Activated naive CD8-positive, alpha-beta T cell treated with anti-CD3 and anti-CD28 coated beads for 36 hours (primary cell): ENCODE measurements around the gene AGK. TPM values are rescaled to one million over a fixed set of nuclear protein-coding genes. Genes with fewer than 3 reads are reported as not detected.

ENCODE experiments used
- DNase-seq: peaks from one replicate; pipeline ENCODE4 v3.0.0; 2021
- H3K27ac Mint-ChIP-seq: one replicate; pipeline ENCODE4 v1.8.0; 2022; ENCODE audit warnings: mild to moderate bottlenecking, moderate library complexity, mixed read lengths
- H3K27me3 Mint-ChIP-seq: one replicate; pipeline ENCODE4 v1.8.0; 2022; ENCODE audit warnings: mild to moderate bottlenecking, mixed read lengths
- H3K36me3 Mint-ChIP-seq: one replicate; pipeline ENCODE4 v1.8.0; 2021; ENCODE audit warnings: mild to moderate bottlenecking, mixed read lengths
- H3K4me1 Mint-ChIP-seq: one replicate; pipeline ENCODE4 v1.8.0; 2021; ENCODE audit warnings: mixed read lengths
- H3K4me3 Mint-ChIP-seq: one replicate; pipeline ENCODE4 v1.8.0; 2022; ENCODE audit warnings: mild to moderate bottlenecking, moderate library complexity, mixed read lengths
- H3K9me3 Mint-ChIP-seq: one replicate; pipeline ENCODE4 v1.8.0; 2022; ENCODE audit warnings: mixed read lengths
- total RNA-seq, 2 experiments: library from RNA; stranded (reverse); gene quantifications; one replicate each; pipeline ENCODE4 v1.2.3, GENCODE V29; 2021

Gene AGK
- total RNA-seq, 2 experiments from 2014 or later, result 86.0 to 87.4 TPM

- Mint-ChIP-seq H3K27ac (peak overlapping the region; percentile 1), H3K4me3 (no peak overlapping the region), H3K36me3 (peaks cover 9% of the 10 kb centered on the region), H3K4me1 (peaks cover 8% of the 10 kb centered on the region), H3K27me3 (no peaks in the 10 kb centered on the region), H3K9me3 (no peaks in the 10 kb centered on the region)
- no peak for DNase-seq
Measured at GRCh38 chr7:141660259-141660658, 109.0 kb downstream of the AGK start.

DNA sequence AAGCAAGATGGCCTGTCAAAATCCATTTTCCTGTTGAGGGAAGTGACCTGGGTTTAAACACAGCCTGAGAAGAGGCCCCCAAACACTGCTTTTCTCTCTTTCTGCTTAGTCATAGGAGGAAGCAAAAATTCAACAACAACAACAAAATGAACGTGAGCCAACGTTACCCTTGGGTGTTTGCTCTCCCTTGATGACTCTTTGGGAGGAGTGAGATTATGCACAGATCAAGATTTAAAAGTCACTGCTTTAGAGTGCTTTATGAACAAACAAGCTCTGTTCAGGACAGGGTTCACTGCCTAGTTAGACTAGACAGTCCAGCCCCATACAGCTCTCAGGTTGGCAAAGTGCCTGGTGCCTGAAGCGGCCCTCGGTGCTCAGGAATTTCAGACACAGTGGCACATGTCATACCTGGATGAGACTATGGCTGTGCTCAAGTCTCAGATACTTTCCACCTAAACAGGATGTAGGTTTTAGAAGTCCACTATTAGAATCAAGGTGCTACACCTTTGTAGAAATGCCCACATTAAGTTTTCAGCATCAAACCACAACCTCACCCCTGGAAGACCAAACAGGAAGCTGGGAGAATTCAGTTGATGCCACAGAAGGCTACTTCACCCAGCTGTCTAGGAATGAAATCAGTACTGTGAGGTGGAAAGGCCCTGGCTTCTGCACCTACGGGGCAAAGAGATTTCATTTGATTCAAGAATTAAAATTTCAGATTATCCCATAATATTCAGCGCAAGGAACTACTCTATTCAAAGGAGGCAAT is 112.1 kb downstream of the AGK start:
- Mint-ChIP-seq H3K27ac (peak overlapping the region; percentile 66), H3K4me3 (no peak overlapping the region), H3K9me3 (no peaks in the 10 kb centered on the region), H3K27me3 (no peaks in the 10 kb centered on the region), H3K36me3 (peaks cover 12% of the 10 kb centered on the region), H3K4me1 (peaks cover 8% of the 10 kb centered on the region)
- DNase-seq, result no peak

DNA sequence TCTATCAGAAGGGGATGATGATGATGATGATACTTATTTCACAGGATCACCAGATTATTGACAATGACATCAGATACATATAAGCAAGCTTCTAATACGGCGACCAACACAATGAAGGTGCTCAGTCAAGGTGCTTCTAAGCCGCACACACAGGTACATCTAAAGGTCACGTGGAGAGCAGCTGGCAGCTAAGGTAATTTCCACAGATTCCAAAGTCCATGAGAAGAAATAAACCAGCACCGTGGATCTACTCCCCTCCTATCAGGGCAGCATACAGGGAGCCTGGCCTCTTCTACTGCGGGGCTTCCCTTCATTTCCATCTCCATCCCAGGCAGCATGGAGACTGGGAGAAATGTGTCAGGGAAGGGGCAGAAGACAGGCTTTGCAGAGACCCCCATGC is 113.2 kb downstream of the AGK start:
- Mint-ChIP-seq H3K4me3 (no peak overlapping the region), H3K4me1 (peaks cover 8% of the 10 kb centered on the region), H3K36me3 (peaks cover 12% of the 10 kb centered on the region), H3K27ac (no peak overlapping the region), H3K9me3 (no peaks in the 10 kb centered on the region), H3K27me3 (no peaks in the 10 kb centered on the region)
- DNase-seq, result no peak

DNA sequence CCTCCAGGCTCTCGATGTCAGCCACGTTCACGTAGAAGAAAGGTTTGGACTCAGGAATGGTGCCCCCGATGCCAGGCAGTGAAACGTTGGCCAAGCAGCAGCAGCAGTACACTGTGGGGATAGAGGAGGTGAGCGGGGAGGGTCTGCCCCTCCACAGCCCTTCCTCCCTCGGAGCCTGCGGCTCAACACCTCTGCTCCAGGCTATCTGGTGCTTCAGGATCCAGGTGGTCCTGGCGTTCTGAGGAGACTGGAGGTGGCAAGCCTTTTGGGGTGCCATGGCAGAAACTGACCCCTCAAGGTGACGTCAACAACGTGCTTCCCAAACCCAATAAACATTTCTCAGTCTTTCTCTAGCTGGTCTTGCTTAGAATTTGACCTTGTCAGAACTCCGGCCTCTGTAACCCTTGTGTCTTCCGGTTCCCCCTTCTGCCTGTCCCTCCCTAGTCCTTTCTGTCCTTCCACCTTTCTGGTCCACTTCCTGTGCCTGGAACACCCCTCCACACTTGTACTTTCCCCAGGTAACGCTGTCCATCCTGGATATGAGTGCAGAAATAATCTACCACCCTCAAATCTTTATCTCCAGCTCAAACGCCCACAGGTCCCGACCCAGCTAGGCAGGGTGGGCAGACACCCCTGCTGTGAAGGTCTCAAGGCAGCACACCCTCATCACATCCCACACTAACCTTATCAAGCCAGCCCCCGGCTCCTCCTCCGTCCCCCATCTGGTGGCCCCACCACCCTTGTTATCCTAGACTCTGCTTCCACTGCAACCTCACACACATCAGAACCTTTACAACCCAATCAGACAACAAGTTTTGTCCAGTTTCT is 114.2 kb downstream of the AGK start:
- peaks cover 8% of the 10 kb centered on the region for H3K4me1 Mint-ChIP-seq

GRCh38 chr7:141666071-141666470 is 114.9 kb downstream of the AGK start:
- no peak for DNase-seq
- no peak overlapping the region for H3K4me3 Mint-ChIP-seq
- H3K9me3 Mint-ChIP-seq, result no peaks in the 10 kb centered on the region
- peak overlapping the region; percentile 27 for H3K27ac Mint-ChIP-seq
- peaks cover 8% of the 10 kb centered on the region for H3K4me1 Mint-ChIP-seq
- H3K27me3 Mint-ChIP-seq, result no peaks in the 10 kb centered on the region
- H3K36me3 Mint-ChIP-seq, result peaks cover 12% of the 10 kb centered on the region

More for the DNA sequence above, 114.2 kb downstream of the AGK start:
- no peak overlapping the region for H3K4me3 Mint-ChIP-seq
- H3K27me3 Mint-ChIP-seq, result no peaks in the 10 kb centered on the region
- H3K9me3 Mint-ChIP-seq, result no peaks in the 10 kb centered on the region
- H3K36me3 Mint-ChIP-seq, result peaks cover 12% of the 10 kb centered on the region
- H3K27ac Mint-ChIP-seq, result peak overlapping the region; percentile 27
- DNase-seq, result no peak

- H3K27me3 Mint-ChIP-seq, result no peaks in the 10 kb centered on the region
- H3K36me3 Mint-ChIP-seq, result peaks cover 16% of the 10 kb centered on the region
- no peak for DNase-seq
- no peak overlapping the region for H3K27ac Mint-ChIP-seq
- no peak overlapping the region for H3K4me3 Mint-ChIP-seq
- H3K9me3 Mint-ChIP-seq, result no peaks in the 10 kb centered on the region
- no peaks in the 10 kb centered on the region for H3K4me1 Mint-ChIP-seq
Measured at GRCh38 chr7:141668853-141669252, 117.6 kb downstream of the AGK start.

DNA sequence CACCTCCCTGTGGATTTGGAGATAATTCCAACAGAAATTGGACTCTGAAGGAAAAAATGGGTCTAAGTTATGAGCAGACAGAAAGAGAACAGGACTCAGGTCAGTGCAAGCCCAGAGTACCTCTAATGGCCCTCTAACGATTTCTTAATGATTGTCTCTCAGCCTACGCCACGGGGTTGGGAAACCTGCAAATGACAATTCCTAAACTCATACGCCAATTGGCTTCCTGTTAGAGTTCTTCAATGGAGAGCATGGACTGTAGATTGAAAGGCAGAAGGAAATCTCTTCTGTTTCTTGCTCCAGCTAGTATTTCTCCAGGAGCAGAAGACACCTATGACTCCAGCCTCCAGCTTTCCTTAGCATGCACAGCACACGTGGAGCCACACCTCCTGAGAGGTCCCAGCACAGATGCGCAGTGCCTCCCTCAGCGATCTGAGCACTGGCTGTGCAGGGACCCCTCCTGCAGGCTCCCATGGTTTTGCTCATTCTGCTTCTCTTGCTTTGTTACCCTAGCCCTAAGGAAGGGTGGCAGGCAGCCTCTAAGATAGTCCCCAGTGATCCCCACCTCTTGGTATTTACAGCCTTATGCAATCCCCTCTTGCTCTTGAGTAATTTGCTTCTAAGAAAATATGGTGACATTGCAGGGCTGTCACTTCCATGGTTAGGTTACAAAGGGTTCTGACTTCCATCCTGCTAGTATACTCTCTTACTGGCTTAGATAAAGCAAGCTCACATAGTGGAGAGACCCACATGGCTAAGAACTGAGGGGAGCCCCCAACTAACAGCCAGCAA is 120.7 kb downstream of the AGK start:
- H3K27me3 Mint-ChIP-seq, result no peaks in the 10 kb centered on the region
- no peaks in the 10 kb centered on the region for H3K9me3 Mint-ChIP-seq
- peaks cover 14% of the 10 kb centered on the region for H3K36me3 Mint-ChIP-seq
- peak overlapping the region; percentile 1 for H3K27ac Mint-ChIP-seq
- H3K4me1 Mint-ChIP-seq, result peaks cover 10% of the 10 kb centered on the region
- H3K4me3 Mint-ChIP-seq, result no peak overlapping the region
- DNase-seq, result no peak

DNA sequence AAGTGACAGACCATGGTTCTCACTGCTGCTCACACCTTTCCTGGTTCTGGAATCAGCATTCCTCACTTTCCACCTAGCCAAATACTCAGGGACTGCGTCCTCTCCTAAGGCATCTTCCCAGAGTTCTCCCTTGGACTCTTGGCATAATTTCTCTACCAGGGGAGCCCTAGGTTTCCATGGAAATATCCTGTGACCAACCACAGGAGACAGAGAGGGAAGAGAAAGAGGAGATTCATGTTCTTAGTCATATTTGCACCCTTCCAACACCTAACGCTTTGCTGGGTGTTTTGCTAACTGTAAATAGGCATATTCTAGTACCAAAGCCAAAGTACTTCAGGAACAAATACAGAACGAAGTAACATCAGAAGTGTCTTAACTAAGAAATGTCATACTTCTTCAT is 122.1 kb downstream of the AGK start:
- Mint-ChIP-seq H3K4me1 (peaks cover 10% of the 10 kb centered on the region), H3K4me3 (no peak overlapping the region), H3K9me3 (no peaks in the 10 kb centered on the region), H3K27me3 (no peaks in the 10 kb centered on the region), H3K36me3 (peaks cover 14% of the 10 kb centered on the region), H3K27ac (no peak overlapping the region)
- DNase-seq, result no peak

- Mint-ChIP-seq H3K36me3 (peaks cover 14% of the 10 kb centered on the region), H3K4me1 (peaks cover 15% of the 10 kb centered on the region), H3K27ac (no peak overlapping the region), H3K4me3 (no peak overlapping the region), H3K9me3 (no peaks in the 10 kb centered on the region), H3K27me3 (no peaks in the 10 kb centered on the region)
- no peak for DNase-seq
Measured at GRCh38 chr7:141674171-141674671, 123.0 kb downstream of the AGK start.

- Mint-ChIP-seq H3K9me3 (no peaks in the 10 kb centered on the region), H3K36me3 (peaks cover 14% of the 10 kb centered on the region), H3K4me3 (no peak overlapping the region), H3K4me1 (peaks cover 16% of the 10 kb centered on the region), H3K27ac (no peak overlapping the region), H3K27me3 (no peaks in the 10 kb centered on the region)
- DNase-seq, result peak; percentile 11
Measured at GRCh38 chr7:141674702-141675101, 123.5 kb downstream of the AGK start.

- peaks cover 16% of the 10 kb centered on the region for H3K36me3 Mint-ChIP-seq
- DNase-seq, result no peak
- H3K4me3 Mint-ChIP-seq, result no peak overlapping the region
- H3K27me3 Mint-ChIP-seq, result no peaks in the 10 kb centered on the region
- peak overlapping the region; percentile 46 for H3K27ac Mint-ChIP-seq
- no peaks in the 10 kb centered on the region for H3K9me3 Mint-ChIP-seq
- peaks cover 16% of the 10 kb centered on the region for H3K4me1 Mint-ChIP-seq
Measured at GRCh38 chr7:141675436-141676215, 124.4 kb downstream of the AGK start.

DNA sequence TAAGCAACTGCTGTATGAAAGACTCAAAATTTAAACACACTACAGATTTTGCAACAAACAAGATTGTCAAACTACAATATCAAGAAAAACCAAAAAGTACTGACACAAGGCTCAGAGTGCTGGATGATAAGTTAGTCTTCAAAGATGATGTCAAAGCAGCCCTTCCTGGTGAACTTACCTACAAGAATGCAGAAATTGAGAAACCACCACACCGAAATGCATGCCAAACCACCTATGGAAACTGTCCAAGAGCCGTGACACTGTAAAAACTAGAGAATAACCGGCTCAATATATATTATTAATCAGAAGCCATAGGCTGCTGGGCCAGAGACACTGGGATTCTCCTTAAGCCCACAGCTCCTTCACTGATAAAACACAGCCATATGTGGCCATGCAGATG is 125.4 kb downstream of the AGK start:
- H3K9me3 Mint-ChIP-seq, result no peaks in the 10 kb centered on the region
- H3K36me3 Mint-ChIP-seq, result peaks cover 14% of the 10 kb centered on the region
- DNase-seq, result no peak
- peaks cover 16% of the 10 kb centered on the region for H3K4me1 Mint-ChIP-seq
- no peak overlapping the region for H3K27ac Mint-ChIP-seq
- H3K27me3 Mint-ChIP-seq, result no peaks in the 10 kb centered on the region
- no peak overlapping the region for H3K4me3 Mint-ChIP-seq

DNA sequence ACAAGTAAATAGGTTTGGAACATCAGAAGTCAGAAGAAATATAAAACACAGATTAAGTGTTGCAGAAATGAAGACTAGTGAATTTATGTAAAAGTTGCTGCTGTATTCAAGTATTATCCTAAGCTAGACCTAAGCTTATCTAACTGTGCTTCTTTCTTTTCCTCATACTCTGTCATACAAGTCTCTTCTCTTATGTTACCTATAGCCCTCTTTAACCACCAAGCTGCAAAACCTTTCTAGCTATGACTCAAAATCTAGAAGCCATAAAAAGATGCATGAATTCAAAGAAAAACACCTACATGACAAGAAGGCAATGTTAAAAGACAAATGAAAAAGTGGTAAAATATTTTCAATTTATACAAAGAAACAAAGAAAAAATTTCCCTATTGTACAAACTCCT is 127.8 kb downstream of the AGK start:
- H3K9me3 Mint-ChIP-seq, result no peaks in the 10 kb centered on the region
- DNase-seq, result no peak
- H3K36me3 Mint-ChIP-seq, result peaks cover 10% of the 10 kb centered on the region
- peaks cover 15% of the 10 kb centered on the region for H3K4me1 Mint-ChIP-seq
- peak overlapping the region; percentile 32 for H3K27ac Mint-ChIP-seq
- no peak overlapping the region for H3K4me3 Mint-ChIP-seq
- no peaks in the 10 kb centered on the region for H3K27me3 Mint-ChIP-seq

DNA sequence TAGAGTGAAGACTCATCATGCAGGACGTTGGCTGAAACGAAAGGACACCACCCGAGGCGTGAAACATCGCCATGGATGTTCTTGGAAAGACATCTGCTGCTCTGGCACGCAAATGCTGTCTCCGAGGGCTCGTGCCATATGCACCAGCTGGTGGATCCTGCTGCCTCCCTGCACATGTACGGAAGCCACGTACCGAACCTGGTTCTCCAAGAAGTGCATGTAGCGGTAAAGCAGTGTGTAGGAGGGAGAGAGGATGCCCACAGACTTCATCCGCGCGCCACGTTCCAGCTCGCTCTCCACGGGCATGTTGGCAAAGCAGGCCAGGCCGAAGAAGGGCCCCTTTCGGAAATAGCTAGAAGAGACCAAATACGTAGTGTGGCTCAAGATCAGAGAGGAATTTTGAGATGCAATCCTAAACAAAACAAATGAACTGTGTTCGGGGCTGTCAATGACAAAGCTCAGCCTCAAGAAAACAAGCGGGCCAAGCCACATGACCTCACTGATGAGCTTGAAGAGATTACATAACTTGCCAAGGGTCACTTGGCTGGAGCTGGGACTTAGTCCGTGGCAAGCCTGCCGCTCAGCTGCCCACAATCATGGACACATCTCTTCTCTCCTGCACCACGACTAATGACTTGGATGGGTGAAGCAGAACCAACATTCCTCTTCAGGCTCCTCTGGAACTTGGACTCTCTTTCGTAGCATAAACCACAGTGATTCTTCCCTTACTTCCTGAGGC is 134.2 kb downstream of the AGK start:
- DNase-seq, result no peak

More for the DNA sequence above, 134.2 kb downstream of the AGK start:
- peaks cover 16% of the 10 kb centered on the region for H3K4me1 Mint-ChIP-seq
- no peak overlapping the region for H3K4me3 Mint-ChIP-seq
- no peaks in the 10 kb centered on the region for H3K27me3 Mint-ChIP-seq
- no peak overlapping the region for H3K27ac Mint-ChIP-seq
- H3K36me3 Mint-ChIP-seq, result peaks cover 18% of the 10 kb centered on the region
- no peaks in the 10 kb centered on the region for H3K9me3 Mint-ChIP-seq
